GM12865 (cell line): ENCODE data around the gene OOSP4B.

ENCODE experiments used
- DNase-seq: peaks from one replicate; pipeline ENCODE4 v3.0.0; 2010; ENCODE audit warnings: low read depth
- H3K4me3 ChIP-seq: 2 replicates; pipeline ENCODE4 v1.5.1; 2011; ENCODE audit warnings: mild to moderate bottlenecking, low read depth, low read length, control low read depth
- CTCF ChIP-seq: IDR thresholded peaks from 2 replicates; pipeline ENCODE4 v1.5.1; 2011; ENCODE audit warnings: low read length, control low read depth, low read depth, inconsistent platforms; ENCODE audit not compliant: insufficient read depth; ENCODE audit errors: missing control alignments

OOSP4B gene

GRCh38 chr11:59984368-59984767, 32.6 kb upstream of the OOSP4B start:
- no peak for DNase-seq
- no peak overlapping the region for H3K4me3 ChIP-seq
- no peak for TF ChIP-seq CTCF

GRCh38 chr11:59990421-59990820, 26.6 kb upstream of the OOSP4B start:
- no peak overlapping the region for H3K4me3 ChIP-seq
- no peak for TF ChIP-seq CTCF
- DNase-seq: no peak

GRCh38 chr11:59992425-59992824, 24.6 kb upstream of the OOSP4B start:
- DNase-seq: no peak

GRCh38 chr11:59997800-59998199, 19.2 kb upstream of the OOSP4B start:
- H3K4me3 ChIP-seq: no peak overlapping the region
- no peak for TF ChIP-seq CTCF
- DNase-seq: no peak

More at GRCh38 chr11:59992425-59992824, 24.6 kb upstream of the OOSP4B start:
- TF ChIP-seq CTCF: no peak
- H3K4me3 ChIP-seq: no peak overlapping the region

- TF ChIP-seq CTCF: no peak
- H3K4me3 ChIP-seq: no peak overlapping the region
- DNase-seq: no peak
These were observed 17.3 kb upstream of the OOSP4B start for GRCh38 chr11:59999691-60000090.

GRCh38 chr11:60003729-60004128, 13.3 kb upstream of the OOSP4B start:
- no peak overlapping the region for H3K4me3 ChIP-seq
- no peak for TF ChIP-seq CTCF
- DNase-seq: no peak

GRCh38 chr11:60005360-60005759, 11.6 kb upstream of the OOSP4B start:
- no peak overlapping the region for H3K4me3 ChIP-seq
- no peak for TF ChIP-seq CTCF

More at GRCh38 chr11:60005360-60005759, 11.6 kb upstream of the OOSP4B start:
- DNase-seq: no peak
